Measurements from ENCODE around the gene MOB4.

Gene MOB4

GRCh38 chr2:197597166-197597565, 81.3 kb downstream of the MOB4 start:
- Histone ChIP-seq H3K27me3 (ENCODE audit: insufficient read depth, low read length) (no peaks in the 10 kb centered on the region), H3K4me1 (ENCODE audit: insufficient read depth, low read length) (peaks cover 16% of the 10 kb centered on the region; the same call in 1 of the 2 replicates), H3K9ac (ENCODE audit: low read depth, low read length) (peak overlapping the region; percentile 13; the same call in 1 of the 2 replicates)

GRCh38 chr2:197598450-197598849, 82.6 kb downstream of the MOB4 start:
- H3K27me3 ChIP-seq (ENCODE audit: insufficient read depth, low read length) = no peaks in the 10 kb centered on the region
- H3K4me3 ChIP-seq (ENCODE audit: low read length) = no peak overlapping the region
- no peak overlapping the region for H3K9ac ChIP-seq (ENCODE audit: low read depth, low read length)
- no peaks in the 10 kb centered on the region for H3K9me3 ChIP-seq (ENCODE audit: insufficient read depth, low read depth, low read length)
- peaks cover 16% of the 10 kb centered on the region; the same call in 1 of the 2 replicates for H3K4me1 ChIP-seq (ENCODE audit: insufficient read depth, low read length)
- H3K36me3 ChIP-seq (ENCODE audit: insufficient read depth, low read depth, low read length) = no peaks in the 10 kb centered on the region
- H3K27ac ChIP-seq (ENCODE audit: low read length) = no peak overlapping the region

More at GRCh38 chr2:197597166-197597565, 81.3 kb downstream of the MOB4 start:
- Histone ChIP-seq H3K9me3 (ENCODE audit: insufficient read depth, low read depth, low read length) (no peaks in the 10 kb centered on the region), H3K27ac (ENCODE audit: low read length) (no peak overlapping the region), H3K4me3 (ENCODE audit: low read length) (no peak overlapping the region), H3K36me3 (ENCODE audit: insufficient read depth, low read depth, low read length) (no peaks in the 10 kb centered on the region)

GRCh38 chr2:197599285-197599965, 83.6 kb downstream of the MOB4 start:
- Histone ChIP-seq H3K9ac (ENCODE audit: low read depth, low read length) (no peak overlapping the region), H3K4me1 (ENCODE audit: insufficient read depth, low read length) (peaks cover 16% of the 10 kb centered on the region; the same call in 1 of the 2 replicates), H3K27ac (ENCODE audit: low read length) (no peak overlapping the region), H3K4me3 (ENCODE audit: low read length) (no peak overlapping the region), H3K27me3 (ENCODE audit: insufficient read depth, low read length) (no peaks in the 10 kb centered on the region), H3K36me3 (ENCODE audit: insufficient read depth, low read depth, low read length) (no peaks in the 10 kb centered on the region), H3K9me3 (ENCODE audit: insufficient read depth, low read depth, low read length) (no peaks in the 10 kb centered on the region)

- H3K27me3 ChIP-seq (ENCODE audit: insufficient read depth, low read length) = no peaks in the 10 kb centered on the region
- H3K4me3 ChIP-seq (ENCODE audit: low read length) = no peak overlapping the region
- H3K36me3 ChIP-seq (ENCODE audit: insufficient read depth, low read depth, low read length) = no peaks in the 10 kb centered on the region
- peaks cover 16% of the 10 kb centered on the region; the same call in 1 of the 2 replicates for H3K4me1 ChIP-seq (ENCODE audit: insufficient read depth, low read length)
- H3K27ac ChIP-seq (ENCODE audit: low read length) = no peak overlapping the region
- H3K9ac ChIP-seq (ENCODE audit: low read depth, low read length) = no peak overlapping the region
- H3K9me3 ChIP-seq (ENCODE audit: insufficient read depth, low read depth, low read length) = no peaks in the 10 kb centered on the region
These were observed 84.4 kb downstream of the MOB4 start for GRCh38 chr2:197600306-197600705.

- Histone ChIP-seq H3K36me3 (ENCODE audit: insufficient read depth, low read depth, low read length) (no peaks in the 10 kb centered on the region), H3K9me3 (ENCODE audit: insufficient read depth, low read depth, low read length) (no peaks in the 10 kb centered on the region), H3K9ac (ENCODE audit: low read depth, low read length) (no peak overlapping the region), H3K4me1 (ENCODE audit: insufficient read depth, low read length) (peaks cover 6% of the 10 kb centered on the region; the same call in 1 of the 2 replicates), H3K27me3 (ENCODE audit: insufficient read depth, low read length) (no peaks in the 10 kb centered on the region), H3K4me3 (ENCODE audit: low read length) (no peak overlapping the region), H3K27ac (ENCODE audit: low read length) (no peak overlapping the region)
These were observed 85.9 kb downstream of the MOB4 start for GRCh38 chr2:197601726-197602125.
